Gastrocnemius medialis (tissue), 4 donors: ENCODE data around the gene LNX2. TPM values are rescaled to one million over a fixed set of nuclear protein-coding genes. Genes with fewer than 3 reads are reported as not detected.

Experiments
- ATAC-seq, 2 donors: fragments of 150-250 bp; one replicate each; pipeline ENCODE4 v1.9.1; 2016
- DNase-seq, 2 donors: peaks; one replicate each; pipeline ENCODE4 v3.0.0-alpha.2; 2019
- H3K27ac ChIP-seq, 4 donors: fragments of 200-600 bp; sonication (generic); 1 replicate in 1 of 4; 2 replicates in 3 of 4; pipeline ENCODE4 v1.5.1; 2016 to 2018; ENCODE audit warnings: mild to moderate bottlenecking in 2 of 4, moderate library complexity in 1 of 4
- H3K27me3 ChIP-seq, 3 donors: fragments of 200-600 bp; sonication (generic) in 2 of 3; 1 replicate in 1 of 3; 2 replicates in 2 of 3; pipeline versions ENCODE4 v1.5.1 to v1.6.0; 2016 to 2019; ENCODE audit warnings: mild to moderate bottlenecking in 1 of 3, moderate library complexity in 1 of 3
- H3K36me3 ChIP-seq, 2 donors: fragments of 200-600 bp; sonication (generic) in 1 of 2; one replicate each; pipeline ENCODE4 v1.5.1; 2017 to 2018
- H3K4me1 ChIP-seq, 2 donors: fragments of 200-600 bp; sonication (generic) in 1 of 2; one replicate each; pipeline ENCODE4 v1.5.1; 2016 to 2017; ENCODE audit warnings: mild to moderate bottlenecking in 2 of 2
- H3K4me3 ChIP-seq, 4 donors: fragments of 200-600 bp; sonication (generic) in 3 of 4; 1 replicate in 1 of 4; 2 replicates in 3 of 4; pipeline ENCODE4 v1.5.1; 2016 to 2019; ENCODE audit warnings: mild to moderate bottlenecking in 2 of 4
- H3K9me3 ChIP-seq, 3 donors: fragments of 200-600 bp; sonication (generic) in 2 of 3; 1 replicate in 1 of 3; 2 replicates in 2 of 3; pipeline ENCODE4 v1.5.1; 2016 to 2019
- POLR2A ChIP-seq, 2 donors: fragments of 450-650 bp; IDR thresholded peaks; one replicate each; pipeline ENCODE4 v1.6.1; 2017; ENCODE audit warnings: antibody characterized with exemption in 2 of 2, mild to moderate bottlenecking in 2 of 2, moderate library complexity in 2 of 2
- in situ Hi-C, 4 donors: fragments of 200-750 bp; cut with MboI; loops; one replicate each; pipeline versions ENCODE4 v1.15.0 to v1.8.0; 2017; ENCODE audit warnings: low sequenced_read_pairs in 4 of 4
- intact Hi-C: fragments of 100-400 bp; cut with DNase I; formaldehyde crosslinking; loops from one replicate; pipeline ENCODE4 v1.15.1; 2023; ENCODE audit warnings: low total_unique reads
- total RNA-seq, 4 donors: library from RNA; depleted of rRNA; stranded (reverse); fragments of >200 nt; gene quantifications; one replicate each; pipeline versions ENCODE4 v1.1.0 to v1.2.3, GENCODE V29; 2016
- TF ChIP-seq, protein P1 (sequence below), 5 experiments: fragments of 450-650 bp in 3 of 5; fragments of 200-600 bp in 2 of 5; sonication (generic) in 2 of 5; IDR thresholded peaks in 4 of 5; conservative IDR thresholded peaks in 1 of 5; 1 replicate in 4 of 5; 2 replicates in 1 of 5; pipeline ENCODE4 v1.5.1; 2016 to 2019; ENCODE audit warnings: antibody characterized with exemption in 5 of 5, mild to moderate bottlenecking in 3 of 5, moderate library complexity in 3 of 5

Gene LNX2
- total RNA-seq, 4 donors from 2014 or later: 5.0 to 7.1 (median 6.2) TPM

DNA sequence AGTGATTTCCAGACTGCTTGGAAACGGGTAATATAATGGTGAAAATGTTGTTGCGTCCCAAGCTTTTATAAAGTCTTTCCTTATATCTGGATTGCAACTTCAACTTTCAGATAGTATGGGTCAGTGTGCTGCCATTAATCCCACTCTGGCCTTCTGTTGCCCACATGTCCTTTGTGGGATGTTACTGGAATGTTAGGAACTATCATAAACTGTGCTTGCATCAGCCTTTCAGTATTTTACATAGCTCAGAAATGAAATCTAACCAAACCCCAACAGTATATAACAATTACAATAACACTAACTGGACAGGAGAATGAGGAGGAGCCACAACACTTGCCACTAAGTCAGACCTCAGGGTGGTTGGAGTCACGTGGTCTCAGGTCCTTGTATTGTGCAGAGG lies 78.9 kb downstream of the LNX2 start:
- in situ Hi-C loops (loop anchor here in 1 of 4 donors (25.0 kb wide), 1 partner anchor 446 kb away; the partner anchor contains the start of gene URAD), intact Hi-C loops (no loop called here)
- no peak for DNase-seq
- Histone ChIP-seq H3K36me3 (peaks cover 0 to 4% of the 10 kb centered on the region in 2 donors), H3K4me3 (no peak overlapping the region), H3K27ac (no peak overlapping the region), H3K4me1 (no peaks in the 10 kb centered on the region), H3K27me3 (no peaks in the 10 kb centered on the region), H3K9me3 (no peaks in the 10 kb centered on the region)
- no peak for ATAC-seq
- TF ChIP-seq, protein P1, sequence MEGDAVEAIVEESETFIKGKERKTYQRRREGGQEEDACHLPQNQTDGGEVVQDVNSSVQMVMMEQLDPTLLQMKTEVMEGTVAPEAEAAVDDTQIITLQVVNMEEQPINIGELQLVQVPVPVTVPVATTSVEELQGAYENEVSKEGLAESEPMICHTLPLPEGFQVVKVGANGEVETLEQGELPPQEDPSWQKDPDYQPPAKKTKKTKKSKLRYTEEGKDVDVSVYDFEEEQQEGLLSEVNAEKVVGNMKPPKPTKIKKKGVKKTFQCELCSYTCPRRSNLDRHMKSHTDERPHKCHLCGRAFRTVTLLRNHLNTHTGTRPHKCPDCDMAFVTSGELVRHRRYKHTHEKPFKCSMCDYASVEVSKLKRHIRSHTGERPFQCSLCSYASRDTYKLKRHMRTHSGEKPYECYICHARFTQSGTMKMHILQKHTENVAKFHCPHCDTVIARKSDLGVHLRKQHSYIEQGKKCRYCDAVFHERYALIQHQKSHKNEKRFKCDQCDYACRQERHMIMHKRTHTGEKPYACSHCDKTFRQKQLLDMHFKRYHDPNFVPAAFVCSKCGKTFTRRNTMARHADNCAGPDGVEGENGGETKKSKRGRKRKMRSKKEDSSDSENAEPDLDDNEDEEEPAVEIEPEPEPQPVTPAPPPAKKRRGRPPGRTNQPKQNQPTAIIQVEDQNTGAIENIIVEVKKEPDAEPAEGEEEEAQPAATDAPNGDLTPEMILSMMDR (IDR thresholded peaks at IDR 0.05 in 4 of 5, conservative IDR thresholded peaks at IDR 0.05 in 1 of 5): no peak
- no peak for TF ChIP-seq POLR2A (IDR thresholded peaks at IDR 0.05)

DNA sequence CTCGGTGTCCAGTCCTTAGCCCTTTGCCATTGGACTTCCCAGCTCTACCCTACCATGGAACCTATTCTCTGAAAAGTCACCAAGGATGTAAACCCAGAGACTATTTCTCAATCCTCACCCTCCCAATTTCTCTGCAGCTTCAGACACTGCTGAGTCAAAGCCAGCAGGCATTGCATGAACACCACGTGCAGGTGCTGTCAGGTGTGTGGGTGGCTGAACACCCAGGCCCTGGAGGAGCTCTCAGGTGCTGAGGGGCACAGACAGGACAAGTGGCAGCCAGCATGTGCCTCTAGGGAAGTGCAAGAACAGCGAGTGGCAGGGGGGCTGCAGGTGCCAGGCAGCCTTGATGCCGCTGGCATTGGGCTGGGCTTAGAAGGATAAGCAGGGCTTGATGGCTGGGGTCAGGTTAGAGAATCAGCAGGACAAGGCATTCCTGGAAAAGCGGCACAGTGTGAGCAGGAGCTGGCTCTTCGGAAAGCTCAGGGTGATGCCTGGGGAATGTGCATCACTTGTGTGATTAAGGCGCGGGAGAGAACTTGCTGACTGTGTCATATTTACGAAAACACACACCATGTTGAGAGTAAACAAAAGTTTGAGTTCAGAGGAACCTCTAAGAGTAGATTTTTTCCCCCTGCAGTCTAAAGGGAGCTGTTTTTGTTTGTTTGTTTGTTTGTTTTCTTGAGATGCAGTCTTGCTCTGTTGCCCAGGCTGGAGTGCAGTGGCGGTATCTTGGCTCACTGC lies 83.8 kb downstream of the LNX2 start:
- peaks cover 0 to 3% of the 10 kb centered on the region in 2 donors for H3K36me3 ChIP-seq
- no peak overlapping the region for H3K27ac ChIP-seq
- peaks cover 3 to 6% of the 10 kb centered on the region in 2 donors for H3K4me1 ChIP-seq
- intact Hi-C loops (loop anchor here (10.0 kb wide), 1 partner anchor 138 kb away; no protein-coding TSS in a partner anchor), in situ Hi-C loops (loop anchor here in 3 of 4 donors (10.0 to 25.0 kb wide), 2 partner anchors 288 to 451 kb away; partner anchors contain the start of gene URAD (in 1 of the 3))
- no peaks in the 10 kb centered on the region for H3K9me3 ChIP-seq
- TF ChIP-seq, protein P1 (IDR thresholded peaks at IDR 0.05 in 4 of 5, conservative IDR thresholded peaks at IDR 0.05 in 1 of 5): no peak
- no peak for TF ChIP-seq POLR2A (IDR thresholded peaks at IDR 0.05)
- ATAC-seq (no peak), DNase-seq (no peak)
- no peaks in the 10 kb centered on the region for H3K27me3 ChIP-seq
- H3K4me3 ChIP-seq: no peak overlapping the region

DNA sequence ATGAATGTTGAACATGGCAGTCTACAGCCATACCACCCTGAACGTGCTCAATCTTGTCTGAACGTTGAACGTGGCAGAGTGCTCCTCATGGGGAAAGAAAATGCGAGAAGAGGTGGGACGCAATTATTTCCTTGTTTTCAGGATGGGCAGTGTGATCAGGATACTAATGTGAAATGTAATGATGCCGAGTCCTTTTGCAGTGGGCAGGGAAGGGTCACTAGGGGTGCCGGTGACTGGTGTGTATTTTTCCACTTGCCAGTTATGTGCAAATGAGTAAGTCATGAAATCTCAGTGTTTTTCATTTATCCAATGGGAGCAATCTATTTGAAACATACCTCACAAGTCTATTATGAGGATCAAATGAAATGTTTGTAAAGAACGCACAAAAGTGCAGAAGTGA lies 84.8 kb downstream of the LNX2 start:
- H3K4me3 ChIP-seq: no peak overlapping the region
- H3K4me1 ChIP-seq: peaks cover 3 to 6% of the 10 kb centered on the region in 2 donors
- H3K9me3 ChIP-seq: no peaks in the 10 kb centered on the region
- no peaks in the 10 kb centered on the region for H3K27me3 ChIP-seq
- DNase-seq: no peak
- intact Hi-C loops (loop anchor here (10.0 kb wide), 1 partner anchor 139 kb away; no protein-coding TSS in a partner anchor), in situ Hi-C loops (loop anchor here in 3 of 4 donors (10.0 to 25.0 kb wide), 2 partner anchors 289 to 452 kb away; partner anchors contain the start of gene URAD (in 1 of the 3))
- H3K27ac ChIP-seq: no peak overlapping the region
- no peaks in the 10 kb centered on the region for H3K36me3 ChIP-seq
- no peak for TF ChIP-seq POLR2A (IDR thresholded peaks at IDR 0.05)
- TF ChIP-seq, protein P1 (IDR thresholded peaks at IDR 0.05 in 4 of 5, conservative IDR thresholded peaks at IDR 0.05 in 1 of 5): no peak
- no peak for ATAC-seq

DNA sequence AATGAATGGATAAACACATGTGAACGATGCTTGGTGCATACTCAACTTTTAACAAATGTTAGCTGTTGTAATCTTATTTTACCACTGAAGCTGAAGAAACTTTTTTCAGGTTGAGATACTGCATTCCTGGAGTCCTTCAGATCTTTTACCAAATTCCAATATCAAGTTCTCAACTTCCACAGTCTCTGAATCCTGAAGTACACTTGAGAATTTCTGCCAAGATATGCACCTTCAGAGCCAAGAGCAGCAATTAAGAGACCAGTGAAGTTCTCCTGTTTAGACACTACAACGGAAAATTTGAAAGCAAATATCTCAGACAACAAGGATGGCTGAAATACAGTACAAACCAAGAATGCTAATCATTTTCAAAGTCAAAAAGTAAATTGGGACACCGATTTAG lies 85.3 kb downstream of the LNX2 start:
- intact Hi-C loops: loop anchor here (5.0 to 10.0 kb wide), 3 partner anchors 83 to 140 kb away; partner anchors contain the start of gene MTIF3

More for the DNA sequence above, 85.3 kb downstream of the LNX2 start:
- Histone ChIP-seq H3K4me1 (peaks cover 3 to 6% of the 10 kb centered on the region in 2 donors), H3K27ac (no peak overlapping the region), H3K27me3 (no peaks in the 10 kb centered on the region), H3K36me3 (no peaks in the 10 kb centered on the region), H3K9me3 (no peaks in the 10 kb centered on the region), H3K4me3 (no peak overlapping the region)
- in situ Hi-C loops: loop anchor here in 3 of 4 donors (10.0 to 25.0 kb wide), 2 partner anchors 290 to 452 kb away; partner anchors contain the start of gene URAD (in 1 of the 3)
- no peak for ATAC-seq
- DNase-seq: no peak
- TF ChIP-seq POLR2A (IDR thresholded peaks at IDR 0.05): no peak
- TF ChIP-seq, protein P1 (IDR thresholded peaks at IDR 0.05 in 4 of 5, conservative IDR thresholded peaks at IDR 0.05 in 1 of 5): no peak
